Duodenal mucosa (tissue), 2 donors: ENCODE data around the gene HYAL2.

Experiments
- H3K27ac ChIP-seq: one replicate; pipeline ENCODE4 v1.7.0; 2013; ENCODE audit warnings: low read depth, low read length
- H3K27me3 ChIP-seq, 2 donors: one replicate each; pipeline ENCODE4 v1.7.0; 2013; ENCODE audit warnings: low read length in 2 of 2, control low read depth in 1 of 2; ENCODE audit not compliant: insufficient read depth in 2 of 2, control insufficient read depth in 1 of 2
- H3K36me3 ChIP-seq, 2 donors: one replicate each; pipeline ENCODE4 v1.7.0; 2013; ENCODE audit warnings: low read length in 2 of 2, control low read depth in 1 of 2; ENCODE audit not compliant: insufficient read depth in 2 of 2, control insufficient read depth in 1 of 2
- H3K4me1 ChIP-seq, 2 donors: one replicate each; pipeline ENCODE4 v1.7.0; 2013; ENCODE audit warnings: low read length in 2 of 2, control low read depth in 1 of 2; ENCODE audit not compliant: insufficient read depth in 2 of 2, control insufficient read depth in 1 of 2
- H3K4me3 ChIP-seq, 2 donors: one replicate each; pipeline ENCODE4 v1.7.0; 2013; ENCODE audit warnings: low read length in 2 of 2, low read depth in 1 of 2
- H3K9ac ChIP-seq, 2 donors: one replicate each; pipeline ENCODE4 v1.7.0; 2013; ENCODE audit warnings: low read length in 2 of 2, low read depth in 1 of 2
- H3K9me3 ChIP-seq, 2 donors: one replicate each; pipeline ENCODE4 v1.7.0; 2013; ENCODE audit warnings: low read length in 2 of 2, control low read depth in 1 of 2; ENCODE audit not compliant: control insufficient read depth in 1 of 2

The HYAL2 gene

GRCh38 chr3:50279255-50280016, 43.1 kb downstream of the HYAL2 start:
- H3K4me1 ChIP-seq = peaks cover 0 to 2% of the 10 kb centered on the region in 2 donors
- H3K9ac ChIP-seq = no peak overlapping the region
- peaks cover 2 to 6% of the 10 kb centered on the region in 2 donors for H3K27me3 ChIP-seq
- peaks cover 0 to 8% of the 10 kb centered on the region in 2 donors for H3K36me3 ChIP-seq
- no peak overlapping the region for H3K4me3 ChIP-seq
- H3K9me3 ChIP-seq = no peaks in the 10 kb centered on the region
- no peak overlapping the region for H3K27ac ChIP-seq

GRCh38 chr3:50278880-50279224, 43.7 kb downstream of the HYAL2 start, which contains the start of gene LSMEM2:
LSMEM2 (plus strand) TSS chr3:50279087; CDS start chr3:50279114, 27 bp downstream.
- peaks cover 4 to 8% of the 10 kb centered on the region in 2 donors for H3K4me1 ChIP-seq
- no peak within 1 kb of the TSS for H3K27ac ChIP-seq
- H3K9me3 ChIP-seq = no peaks in the 10 kb centered on the region
- no peak within 1 kb of the TSS for H3K9ac ChIP-seq
- no peak within 1 kb of the TSS for H3K4me3 ChIP-seq
- peaks cover 4 to 6% of the 10 kb centered on the region in 2 donors for H3K27me3 ChIP-seq
- H3K36me3 ChIP-seq = peaks cover 0 to 8% of the 10 kb centered on the region in 2 donors

- no peak overlapping the region for H3K27ac ChIP-seq
- peaks cover 7 to 13% of the 10 kb centered on the region in 2 donors for H3K4me1 ChIP-seq
- H3K9ac ChIP-seq = no peak overlapping the region
Measured at GRCh38 chr3:50278123-50278879, 44.2 kb downstream of the HYAL2 start.

GRCh38 chr3:50276762-50277101, 45.8 kb downstream of the HYAL2 start:
- Histone ChIP-seq H3K36me3 (peaks cover 0 to 8% of the 10 kb centered on the region in 2 donors), H3K27ac (no peak overlapping the region), H3K9ac (no peak overlapping the region), H3K4me3 (no peak overlapping the region), H3K27me3 (peaks cover 4 to 6% of the 10 kb centered on the region in 2 donors), H3K9me3 (no peaks in the 10 kb centered on the region), H3K4me1 (peaks cover 14 to 22% of the 10 kb centered on the region in 2 donors)

More at GRCh38 chr3:50278123-50278879, 44.2 kb downstream of the HYAL2 start:
- peaks cover 4 to 6% of the 10 kb centered on the region in 2 donors for H3K27me3 ChIP-seq
- H3K9me3 ChIP-seq = no peaks in the 10 kb centered on the region
- peaks cover 0 to 8% of the 10 kb centered on the region in 2 donors for H3K36me3 ChIP-seq
- H3K4me3 ChIP-seq = no peak overlapping the region

GRCh38 chr3:50275996-50276761, 46.4 kb downstream of the HYAL2 start:
- Histone ChIP-seq H3K4me3 (no peak overlapping the region), H3K36me3 (peaks cover 0 to 8% of the 10 kb centered on the region in 2 donors), H3K9ac (no peak overlapping the region), H3K27ac (no peak overlapping the region), H3K9me3 (no peaks in the 10 kb centered on the region), H3K4me1 (peaks cover 20 to 28% of the 10 kb centered on the region in 2 donors), H3K27me3 (peaks cover 4 to 6% of the 10 kb centered on the region in 2 donors)

- Histone ChIP-seq H3K4me1 (peaks cover 28 to 36% of the 10 kb centered on the region in 2 donors), H3K36me3 (peaks cover 0 to 8% of the 10 kb centered on the region in 2 donors), H3K4me3 (no peak overlapping the region), H3K27ac (no peak overlapping the region), H3K9ac (no peak overlapping the region), H3K9me3 (no peaks in the 10 kb centered on the region), H3K27me3 (peaks cover 4 to 6% of the 10 kb centered on the region in 2 donors)
Measured at GRCh38 chr3:50275141-50275995, 47.2 kb downstream of the HYAL2 start.

GRCh38 chr3:50274371-50275104, 48.0 kb downstream of the HYAL2 start:
- H3K36me3 ChIP-seq = peaks cover 0 to 8% of the 10 kb centered on the region in 2 donors
- no peaks in the 10 kb centered on the region for H3K9me3 ChIP-seq
- no peak overlapping the region for H3K4me3 ChIP-seq
- H3K27me3 ChIP-seq = peaks cover 4 to 6% of the 10 kb centered on the region in 2 donors
- H3K4me1 ChIP-seq = peaks cover 29 to 44% of the 10 kb centered on the region in 2 donors
- no peak overlapping the region for H3K27ac ChIP-seq
- H3K9ac ChIP-seq = peak overlapping the region in 1 of 2 donors; percentile 43

GRCh38 chr3:50273689-50274065, 48.9 kb downstream of the HYAL2 start:
- Histone ChIP-seq H3K27ac (no peak overlapping the region), H3K4me1 (peaks cover 31 to 50% of the 10 kb centered on the region in 2 donors), H3K27me3 (peaks cover 4 to 6% of the 10 kb centered on the region in 2 donors), H3K36me3 (peaks cover 0 to 8% of the 10 kb centered on the region in 2 donors), H3K9me3 (no peaks in the 10 kb centered on the region), H3K4me3 (peak overlapping the region in 1 of 2 donors; percentile 44), H3K9ac (peak overlapping the region in 1 of 2 donors; percentile 43)
